Measurements from ENCODE around the gene ELL.
"Not testable (repeated sequence)": the region's sequence is repeated elsewhere in the genome, so short reads cannot be mapped to it uniquely, and the experiment has no call there.

The ELL gene

DNA sequence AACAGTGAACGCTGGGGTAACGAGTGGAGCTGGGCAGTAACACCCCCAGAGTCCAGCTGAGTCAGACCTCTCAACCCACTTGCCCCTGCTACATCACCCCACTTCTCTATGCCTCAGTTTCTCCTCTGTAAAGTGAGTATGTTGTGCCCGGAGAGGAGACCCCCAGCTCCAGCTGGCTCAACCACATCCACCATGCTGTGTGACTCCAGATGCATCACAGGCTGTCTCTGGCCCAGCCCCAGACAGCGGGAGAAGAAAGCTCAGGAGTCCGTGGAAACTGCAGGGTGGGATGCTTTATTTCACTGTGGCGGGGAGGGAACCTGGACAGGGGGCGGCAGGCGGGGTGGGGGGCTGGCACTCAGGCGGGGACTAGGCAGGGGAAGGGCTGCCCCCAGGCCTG lies 9.6 kb upstream of the ELL start:
- DNase-seq (ENCODE audit: low spot score) = no peak

DNA sequence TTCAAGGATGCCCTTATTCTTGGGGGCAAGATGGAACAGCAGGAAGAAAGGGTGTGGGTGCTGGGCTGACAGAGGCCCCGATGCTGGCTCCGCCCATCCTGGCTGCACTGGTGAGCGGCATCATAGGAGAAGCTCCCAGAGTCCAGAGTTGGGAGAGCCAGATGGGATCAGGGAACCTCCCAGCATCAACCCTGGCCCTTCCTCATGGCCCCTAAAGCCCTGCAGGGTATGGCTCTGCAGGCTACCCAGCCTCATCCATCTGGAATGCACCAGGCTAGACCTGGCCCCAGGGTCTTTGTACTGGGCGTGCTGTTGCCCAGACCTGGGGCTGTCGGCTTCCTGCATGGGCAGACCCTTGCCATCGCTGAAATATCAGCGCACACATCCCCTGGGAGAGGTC lies 7.9 kb upstream of the ELL start:
- DNase-seq (ENCODE audit: low spot score) = no peak

DNA sequence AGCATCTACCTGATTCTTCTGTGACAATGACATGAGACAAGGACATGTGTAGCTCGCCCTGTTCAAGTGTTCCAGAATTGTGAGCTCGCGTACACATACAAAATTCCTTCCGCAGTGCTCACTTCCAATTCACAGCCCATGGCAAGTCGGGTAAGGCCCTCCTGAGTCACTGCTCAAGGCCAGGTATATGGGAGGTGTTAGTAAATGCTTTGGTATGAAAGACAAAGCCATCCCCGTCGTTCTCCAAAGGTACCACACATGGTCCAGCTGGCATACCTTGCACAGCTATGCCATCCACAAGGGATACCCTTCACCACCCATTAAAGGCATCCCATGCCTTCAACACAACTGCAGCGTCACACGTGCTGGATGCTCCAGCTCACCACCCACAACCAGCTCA lies 4.4 kb upstream of the ELL start:
- DNase-seq (ENCODE audit: low spot score) = no peak

DNA sequence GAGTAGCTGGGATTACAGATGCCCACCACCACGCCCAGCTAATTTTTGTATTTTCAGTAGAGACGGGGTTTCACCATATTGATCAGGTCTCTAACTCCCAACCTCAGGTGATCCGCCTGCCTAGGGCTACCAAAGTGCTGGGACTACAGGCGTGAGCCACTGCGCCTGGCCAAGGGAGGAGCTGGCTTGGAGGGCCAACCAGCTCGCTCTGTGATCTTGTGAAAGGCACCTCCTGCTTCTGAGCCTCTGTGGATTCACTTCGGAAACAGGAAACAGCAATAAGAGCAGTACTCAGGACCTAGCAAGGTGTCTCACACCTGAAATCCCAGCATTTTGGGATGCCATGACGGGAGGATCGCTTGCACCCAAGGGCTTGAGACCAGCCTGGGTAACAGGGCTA lies 2.0 kb upstream of the ELL start:
- no peak for DNase-seq (ENCODE audit: low spot score)

DNA sequence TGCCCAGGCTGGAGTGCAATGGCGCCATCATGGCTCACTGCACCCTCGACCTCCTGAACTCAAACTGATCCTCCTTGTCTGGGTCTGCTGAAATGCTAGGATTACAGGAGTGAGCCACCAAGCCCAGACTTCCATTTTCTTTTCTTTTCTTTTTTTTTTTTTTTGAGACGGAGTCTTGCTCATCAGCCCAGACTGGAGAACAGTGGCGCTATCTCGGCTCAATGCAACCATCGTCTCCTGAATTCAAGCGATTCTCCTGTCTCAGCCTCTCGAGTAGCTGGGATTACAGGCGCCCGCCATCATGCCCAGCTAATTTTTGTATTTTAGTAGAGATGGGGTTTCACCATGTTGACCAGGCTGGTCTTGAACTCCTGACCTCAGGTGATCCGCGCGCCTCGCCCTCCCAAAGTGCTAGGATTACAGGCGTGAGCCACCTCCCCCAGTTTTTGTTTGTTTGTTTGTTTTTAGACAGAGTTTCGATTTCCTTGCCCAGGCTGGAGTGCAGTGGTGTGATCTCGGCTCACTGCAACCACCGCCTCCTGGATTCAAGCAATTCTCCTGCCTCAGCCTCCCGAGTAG lies 1.1 kb upstream of the ELL start:
- not testable (repeated sequence) for DNase-seq (ENCODE audit: low spot score)

DNA sequence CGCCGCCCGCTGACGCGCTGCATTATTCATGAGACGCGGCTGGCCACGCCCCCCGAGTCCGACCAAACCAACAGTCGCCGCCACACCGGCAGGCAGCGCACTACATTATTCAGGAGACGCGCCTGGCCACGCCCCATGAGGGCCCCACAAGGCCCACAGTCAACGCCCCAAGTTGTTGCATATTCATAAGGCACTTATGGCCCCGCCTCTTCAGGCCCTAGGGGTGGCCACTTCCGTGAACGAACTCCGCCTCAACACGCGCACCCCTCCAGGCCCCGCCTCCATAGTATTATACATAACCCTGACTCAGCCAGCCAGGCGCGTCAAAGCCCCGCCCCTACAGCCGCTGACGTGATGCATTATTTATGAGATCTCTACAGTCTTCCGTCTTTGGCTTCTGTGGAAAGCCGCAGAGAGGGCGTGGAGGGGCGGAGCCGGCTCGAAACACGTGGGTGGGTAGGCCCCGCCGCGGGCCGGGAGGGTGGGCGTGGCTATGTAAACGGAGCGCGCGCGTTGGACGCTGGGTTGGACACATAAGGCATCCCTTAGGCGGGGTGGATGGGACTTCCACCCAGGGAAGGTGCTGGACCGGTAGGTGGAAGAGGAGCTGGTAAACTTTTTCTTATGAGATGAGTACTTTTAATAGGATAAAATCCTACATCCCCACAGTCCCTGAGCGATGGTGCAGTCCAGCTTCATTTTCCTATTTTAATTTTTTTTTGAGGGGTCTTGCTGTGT lies 423 bp upstream of the ELL start:
- peak; percentile 100 for DNase-seq (ENCODE audit: low spot score)

DNA sequence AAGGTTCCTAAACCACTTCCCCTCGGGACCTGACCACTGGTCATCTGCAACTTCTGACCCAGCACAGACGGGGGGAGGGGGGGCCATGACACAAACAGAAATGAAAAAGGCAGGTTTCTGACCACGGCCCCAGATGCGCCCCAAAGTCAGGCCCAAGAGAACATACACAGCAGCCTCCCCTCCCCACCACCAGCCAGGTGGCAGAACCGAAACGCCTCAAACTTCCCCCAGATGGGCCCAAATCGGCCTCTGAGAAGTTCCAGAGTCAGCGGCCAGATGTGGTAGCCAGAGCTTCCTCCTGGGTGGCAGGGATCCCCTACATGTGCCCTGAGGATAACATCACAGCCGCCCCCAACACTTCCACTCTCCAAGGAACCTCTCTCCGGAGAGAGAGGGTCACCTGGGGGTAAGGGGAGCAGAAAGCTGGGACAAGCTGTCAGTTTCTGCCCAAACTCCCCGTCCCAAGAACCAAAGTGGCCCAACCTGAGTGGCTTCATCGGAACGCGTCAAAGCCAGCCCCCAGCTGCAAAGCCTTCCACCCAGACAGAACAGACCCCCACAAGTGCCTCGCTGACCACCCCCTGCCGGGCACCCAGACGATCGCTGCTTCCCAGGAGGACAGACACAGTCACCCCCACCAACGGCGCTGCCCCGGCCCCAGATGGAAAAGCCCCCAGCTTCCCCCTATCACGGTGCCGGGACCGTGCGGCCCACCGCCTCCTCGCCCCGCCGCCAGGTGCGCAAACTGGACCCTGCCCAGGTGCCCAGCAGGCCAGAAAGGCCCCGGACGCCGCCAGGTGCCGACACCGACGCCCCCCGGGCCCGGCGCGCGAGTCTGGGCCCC lies 800 bp downstream of the ELL start:
- peak; percentile 28 for DNase-seq (ENCODE audit: low spot score)

DNA sequence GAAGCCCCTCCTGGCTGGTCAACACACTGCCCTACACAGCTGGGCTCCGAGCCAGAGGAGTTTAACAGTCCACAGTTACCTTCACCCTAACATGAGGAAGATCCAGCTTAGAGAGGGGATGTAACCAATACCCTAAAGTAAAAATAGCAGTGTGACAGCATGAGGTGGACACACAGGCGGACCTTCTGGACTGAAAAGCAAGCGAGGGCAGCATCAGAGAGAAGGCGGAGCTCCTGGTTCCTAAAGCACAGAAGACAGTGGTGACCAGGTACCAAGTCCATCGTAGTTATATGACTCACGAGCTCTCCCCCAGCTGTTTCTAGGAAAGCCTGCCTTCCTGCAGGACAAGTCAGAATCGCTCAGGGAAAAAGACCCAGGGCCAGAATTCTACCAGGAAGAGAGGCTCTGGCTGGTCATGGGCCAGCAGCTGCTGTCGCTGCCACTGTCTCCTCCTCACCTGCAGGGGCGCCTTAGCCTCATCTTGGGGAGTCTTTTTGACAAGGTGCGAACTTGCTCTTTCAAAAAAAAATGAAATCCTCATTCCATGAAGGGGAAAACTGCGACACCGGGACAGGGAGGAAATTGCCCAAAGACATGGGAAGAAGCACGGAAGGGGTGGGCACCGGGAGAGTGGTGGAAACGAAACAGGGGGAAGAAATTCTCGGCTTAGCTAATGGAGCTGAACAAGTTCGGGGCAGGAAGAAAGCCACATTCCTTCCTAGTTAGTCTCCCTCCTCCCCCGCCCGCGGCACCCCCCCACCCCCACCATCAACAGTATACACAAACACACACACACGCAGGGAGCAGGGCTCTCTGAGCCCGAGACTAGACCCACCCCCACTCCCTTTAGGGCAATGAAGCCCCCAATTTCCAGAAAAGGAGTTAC lies 1.7 kb downstream of the ELL start:
- DNase-seq (ENCODE audit: low spot score) = peak; percentile 88

DNA sequence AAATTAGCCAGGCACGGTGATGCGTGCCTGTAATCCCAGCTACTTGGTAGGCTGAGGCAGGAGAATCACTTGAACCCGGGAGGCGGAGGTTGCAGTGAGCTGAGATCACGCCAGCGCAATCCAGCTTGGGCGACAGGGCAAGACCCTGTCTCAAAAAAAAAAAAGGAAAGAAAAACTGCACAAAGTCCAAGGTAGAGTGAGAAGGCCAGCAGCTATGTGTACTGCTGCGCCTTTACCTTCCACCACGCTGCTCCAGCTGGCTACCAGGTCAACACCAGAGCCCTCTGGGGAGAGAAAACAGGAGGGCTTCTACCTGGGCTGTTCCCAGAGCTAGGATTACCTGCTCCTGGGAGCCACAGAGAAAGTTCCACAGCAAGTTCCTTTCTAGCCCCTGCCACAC lies 3.2 kb downstream of the ELL start:
- no peak for DNase-seq (ENCODE audit: low spot score)

DNA sequence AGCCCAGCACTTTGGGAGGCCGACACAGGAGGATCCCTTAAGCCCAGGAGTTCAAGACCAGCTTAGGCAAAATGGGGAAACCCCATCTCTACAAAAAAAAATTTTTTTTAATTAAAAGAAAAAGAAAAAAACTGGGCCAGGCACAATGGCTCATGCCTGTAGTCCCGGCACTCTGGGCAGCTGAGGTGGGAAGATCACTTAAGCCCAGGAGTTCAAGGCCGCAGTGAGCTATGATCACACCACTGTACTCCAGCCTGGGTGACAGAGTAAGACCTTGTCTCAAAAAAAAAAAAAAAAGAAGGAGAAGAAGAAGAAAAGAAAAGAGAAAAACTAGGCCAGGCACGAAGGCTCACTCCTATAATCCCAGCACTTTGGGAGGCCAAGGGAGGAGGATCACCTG lies 4.3 kb downstream of the ELL start:
- DNase-seq (ENCODE audit: low spot score) = no peak

DNA sequence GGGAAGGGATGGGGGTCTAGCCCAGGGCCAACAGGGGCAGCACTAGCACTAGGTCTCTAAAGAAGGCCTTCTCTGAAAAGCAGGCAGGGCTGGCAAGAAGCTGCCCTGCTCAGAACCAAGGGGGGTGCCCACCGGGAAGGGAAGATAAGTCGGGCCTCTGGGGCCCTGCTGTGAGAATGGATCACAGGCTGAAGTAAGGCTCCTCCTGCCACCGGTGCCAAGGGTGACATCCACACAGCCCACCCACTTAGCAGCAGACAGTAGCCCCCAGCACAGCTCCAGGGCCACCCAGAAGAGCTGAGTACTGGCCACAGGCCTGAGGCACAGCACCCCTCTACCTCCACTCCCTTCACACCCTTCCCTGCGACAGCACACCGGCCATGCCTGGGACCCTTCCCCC lies 5.9 kb downstream of the ELL start:
- DNase-seq (ENCODE audit: low spot score) = no peak

DNA sequence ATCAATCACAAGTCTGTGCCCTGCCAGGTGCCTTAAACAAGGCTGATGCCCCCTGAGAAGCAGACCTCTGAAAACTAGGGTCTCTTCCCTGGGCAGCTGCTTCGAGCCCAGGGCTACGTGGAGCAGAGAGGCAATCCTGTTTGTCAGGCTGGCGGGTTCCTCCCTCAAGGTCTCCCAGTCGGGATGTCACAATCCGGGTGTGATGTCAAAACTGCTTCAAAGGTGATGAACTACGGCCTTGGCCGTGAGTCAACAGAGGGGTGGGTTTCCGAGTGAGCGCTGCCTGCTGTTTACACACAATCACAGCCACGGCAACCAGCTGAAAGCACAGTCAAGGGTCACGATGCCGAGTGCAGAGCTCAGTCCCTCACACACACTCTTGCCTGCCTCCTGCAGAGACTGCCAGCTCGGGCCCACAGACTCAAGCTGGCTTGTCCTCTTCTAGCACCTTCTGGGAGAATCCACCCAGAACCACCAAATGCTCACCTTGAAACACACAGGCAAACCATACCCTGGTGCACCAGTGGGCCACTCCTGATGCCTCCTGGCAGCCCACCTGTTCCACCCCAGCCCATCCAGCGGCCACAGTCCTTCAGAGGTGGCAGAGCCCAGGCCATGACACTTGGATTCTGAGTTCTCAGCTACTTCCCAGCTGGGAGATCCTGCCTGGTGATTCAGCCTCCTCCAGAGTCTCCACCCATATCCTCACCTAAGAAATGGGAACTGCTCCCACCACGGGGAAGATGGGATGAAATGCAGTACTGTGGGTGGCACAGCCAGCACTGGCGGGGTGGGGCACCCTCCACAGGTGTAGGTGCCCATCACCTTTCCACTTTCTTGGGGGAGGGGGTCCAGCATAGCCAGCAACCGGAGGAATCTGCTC lies 6.8 kb downstream of the ELL start:
- no peak for DNase-seq (ENCODE audit: low spot score)

DNA sequence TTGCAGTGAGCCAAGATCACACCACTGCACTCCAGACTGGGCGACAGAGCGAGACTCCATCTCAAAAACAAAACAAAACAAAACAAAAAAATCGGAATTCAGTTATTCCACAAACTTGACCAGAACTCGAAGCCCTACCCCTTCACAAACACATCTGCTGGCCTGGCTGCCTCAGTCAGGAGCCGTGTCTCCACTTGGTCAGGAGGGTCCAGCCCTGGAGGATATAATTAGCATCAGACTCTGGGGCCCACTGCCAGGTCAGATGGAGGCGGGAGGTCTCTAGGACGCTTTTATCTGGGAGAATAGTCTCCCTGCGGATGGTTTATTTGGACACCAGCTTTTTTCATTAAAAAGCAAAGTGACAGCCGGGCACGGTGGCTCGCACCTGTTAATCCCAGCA lies 8.0 kb downstream of the ELL start:
- DNase-seq (ENCODE audit: low spot score) = no peak

DNA sequence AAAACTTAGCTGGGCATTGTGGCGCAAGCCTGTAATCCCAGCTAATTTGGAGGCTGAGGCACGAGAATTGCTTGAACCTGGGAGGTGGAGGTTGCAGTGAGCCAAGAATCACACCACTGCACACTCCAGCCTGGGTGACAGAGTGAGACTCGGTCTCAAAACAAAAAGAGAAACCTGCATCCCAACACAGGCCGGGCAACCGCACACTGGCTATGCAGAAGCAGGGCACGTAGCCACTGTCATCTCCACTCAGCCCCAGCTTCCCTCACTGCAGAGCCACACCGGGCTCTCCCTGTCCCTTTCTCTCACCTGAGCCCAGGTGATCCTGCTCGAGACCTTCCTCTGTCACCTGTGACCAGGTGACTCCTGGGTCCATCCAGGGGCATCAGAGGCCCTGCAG lies 11.7 kb downstream of the ELL start:
- DNase-seq (ENCODE audit: low spot score) = no peak

DNA sequence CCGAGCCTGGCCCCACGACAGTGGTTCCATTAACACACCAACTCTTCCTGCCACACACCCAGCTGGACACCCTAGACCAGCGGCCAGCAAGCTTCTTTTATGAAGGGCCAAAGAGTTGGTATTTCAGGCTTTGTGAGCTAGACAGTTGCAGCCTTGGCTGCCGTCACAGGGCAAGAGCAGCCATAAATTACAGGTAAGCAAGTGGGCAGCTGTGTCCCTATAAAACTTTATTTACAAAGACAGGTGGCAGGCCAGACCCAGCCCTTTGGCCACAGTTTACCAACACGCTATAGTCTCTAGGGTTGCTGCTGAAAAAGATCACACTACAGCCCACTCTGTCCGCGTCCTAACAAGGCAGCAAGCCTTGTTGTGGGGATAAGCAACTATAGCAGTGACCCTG lies 13.3 kb downstream of the ELL start:
- DNase-seq (ENCODE audit: low spot score) = no peak

DNA sequence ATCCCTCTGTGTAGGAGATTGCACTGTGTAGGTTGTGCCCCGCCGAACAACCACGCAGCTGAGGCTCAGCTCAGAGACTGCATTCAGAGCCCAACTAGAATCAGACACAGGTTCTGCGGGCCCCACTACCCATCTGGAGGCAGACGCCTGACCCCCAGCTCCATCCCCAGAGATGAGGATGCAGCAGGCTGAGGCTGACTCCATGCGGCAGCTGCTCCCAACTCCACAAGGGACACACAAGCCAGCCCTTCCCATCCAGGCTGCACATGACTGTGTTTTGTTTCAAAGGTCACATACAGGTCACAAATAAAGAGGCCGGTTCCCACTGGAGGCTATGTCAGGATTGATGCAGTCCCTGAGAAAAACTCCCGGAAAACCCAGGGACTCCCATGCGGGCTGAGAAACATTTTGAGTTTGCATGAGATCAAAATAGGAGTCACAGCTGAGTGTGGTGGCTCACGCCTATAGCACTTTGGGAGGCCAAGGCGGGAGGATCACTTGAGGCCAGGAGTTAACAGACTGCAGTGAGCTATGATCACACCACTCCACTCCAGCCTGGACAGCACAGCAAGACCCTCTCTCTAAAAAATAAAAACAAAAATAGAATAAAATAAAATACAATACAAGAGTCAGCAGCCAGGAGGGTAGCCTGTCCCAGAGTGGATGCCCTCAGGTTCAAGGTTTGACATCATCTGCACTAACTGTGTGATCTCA lies 14.0 kb downstream of the ELL start:
- DNase-seq (ENCODE audit: low spot score) = no peak

DNA sequence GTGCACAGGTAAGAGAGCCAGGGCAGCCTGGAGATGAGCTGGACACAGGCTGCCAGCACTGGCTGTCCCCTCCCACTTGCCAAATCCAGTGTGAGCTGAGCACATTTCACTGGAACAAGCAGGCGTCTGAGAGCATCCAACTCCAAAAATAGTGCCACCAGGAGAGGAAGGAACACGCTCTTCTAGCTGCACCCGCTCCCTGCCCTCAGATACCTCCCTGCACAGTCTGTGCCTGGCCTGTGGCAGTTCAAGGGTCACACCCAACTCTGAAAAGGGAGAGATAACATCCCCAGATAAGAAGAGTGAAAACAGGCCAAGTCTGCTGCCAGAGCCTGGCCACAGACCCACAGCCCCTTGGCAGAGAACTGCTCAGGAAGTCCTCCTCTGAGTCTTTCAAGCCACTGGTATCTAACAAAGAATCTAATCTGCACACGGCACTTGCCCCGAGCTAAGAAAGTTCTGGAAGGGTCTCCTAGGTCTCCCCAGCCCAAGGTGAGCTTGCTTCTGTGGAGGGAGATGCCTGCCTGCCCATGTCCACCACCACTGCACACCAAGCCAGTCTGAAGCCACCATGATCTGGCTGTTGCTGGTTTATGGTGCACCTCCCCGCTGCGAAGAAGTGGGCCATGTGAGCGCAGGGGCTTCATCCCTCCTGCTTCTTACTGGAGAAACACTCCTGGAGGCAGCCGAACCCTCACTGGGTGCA lies 14.7 kb downstream of the ELL start:
- no peak for DNase-seq (ENCODE audit: low spot score)

DNA sequence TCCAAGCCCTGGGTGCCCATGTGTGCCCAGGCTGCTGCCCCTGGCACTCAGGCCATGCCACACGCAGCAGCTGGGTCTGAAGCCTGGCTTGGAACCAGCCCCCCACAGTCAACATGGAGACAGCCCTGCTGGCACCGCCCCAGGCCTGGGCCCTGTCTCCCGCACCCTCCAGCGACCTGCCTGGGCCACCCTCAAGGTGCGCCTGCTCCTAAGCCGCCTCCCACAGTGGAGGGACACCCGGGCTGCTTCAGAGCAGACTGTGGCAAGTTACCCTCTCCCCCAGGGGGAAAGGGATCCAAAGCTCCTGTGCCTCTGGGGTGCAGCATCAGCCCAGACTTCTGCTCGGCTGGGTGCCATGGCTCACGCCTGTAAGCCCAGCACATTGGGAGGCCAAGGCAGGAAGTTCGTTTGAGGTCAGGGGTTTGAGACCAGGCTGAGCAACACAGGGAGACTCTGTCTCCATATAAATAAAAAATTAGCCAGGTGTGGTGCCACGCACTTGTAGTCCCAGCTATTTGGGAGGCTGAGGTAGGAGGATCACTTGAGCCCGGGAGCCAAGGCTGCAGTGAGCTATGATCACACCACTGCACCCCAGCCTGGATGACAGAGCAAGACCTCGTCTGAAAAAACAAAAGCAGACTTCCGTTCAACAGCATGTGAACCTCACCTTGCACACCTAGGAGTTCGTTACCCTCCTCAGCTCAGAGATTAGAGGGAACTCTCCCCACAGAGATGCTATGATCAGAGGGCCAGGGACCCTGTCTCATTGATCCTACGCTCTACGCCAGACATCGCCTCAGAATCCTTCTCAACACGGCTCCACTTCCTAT lies 15.6 kb downstream of the ELL start:
- DNase-seq (ENCODE audit: low spot score) = no peak

All from RKO (cell line).